ENCODE results near the gene RIMKLA. TPM values are rescaled to one million over a fixed set of nuclear protein-coding genes. Genes with fewer than 3 reads are reported as not detected.

The RIMKLA gene
- total RNA-seq, 1 donor from 2014 or later, result 5.2 TPM

Other genes starting within 250 kb of the RIMKLA start
- gene GUCA2B, start 227.4 kb upstream of the RIMKLA start, total RNA-seq, result not detected in 2 replicates
- not detected in 2 replicates for gene GUCA2A, start 216.0 kb upstream of the RIMKLA start, total RNA-seq
- gene FOXJ3, start 45.6 kb upstream of the RIMKLA start, total RNA-seq, result 43.1 and 46.4 TPM in 2 replicates
- 0.11 and 0.28 TPM in 2 replicates for gene ZMYND12, start 75.2 kb downstream of the RIMKLA start, total RNA-seq
- gene PPCS, start 75.8 kb downstream of the RIMKLA start, total RNA-seq, result 41.4 and 41.8 TPM in 2 replicates
- gene CCDC30, start 82.5 kb downstream of the RIMKLA start, total RNA-seq, result 1.7 and 2.3 TPM in 2 replicates

Measured in activated T-helper 2 cell treated with anti-CD3 and anti-CD28 coated beads, Interferon-gamma antibody, Interleukin-2, Interleukin-4, amounts not matched to agents 10 μg/mL and 5 μg/mL and 100 μg/mL, durations not matched to agents 14 hours and 24 hours and 36 hours (primary cell).